Measurements from ENCODE around the gene FKBP1A.

DNA sequence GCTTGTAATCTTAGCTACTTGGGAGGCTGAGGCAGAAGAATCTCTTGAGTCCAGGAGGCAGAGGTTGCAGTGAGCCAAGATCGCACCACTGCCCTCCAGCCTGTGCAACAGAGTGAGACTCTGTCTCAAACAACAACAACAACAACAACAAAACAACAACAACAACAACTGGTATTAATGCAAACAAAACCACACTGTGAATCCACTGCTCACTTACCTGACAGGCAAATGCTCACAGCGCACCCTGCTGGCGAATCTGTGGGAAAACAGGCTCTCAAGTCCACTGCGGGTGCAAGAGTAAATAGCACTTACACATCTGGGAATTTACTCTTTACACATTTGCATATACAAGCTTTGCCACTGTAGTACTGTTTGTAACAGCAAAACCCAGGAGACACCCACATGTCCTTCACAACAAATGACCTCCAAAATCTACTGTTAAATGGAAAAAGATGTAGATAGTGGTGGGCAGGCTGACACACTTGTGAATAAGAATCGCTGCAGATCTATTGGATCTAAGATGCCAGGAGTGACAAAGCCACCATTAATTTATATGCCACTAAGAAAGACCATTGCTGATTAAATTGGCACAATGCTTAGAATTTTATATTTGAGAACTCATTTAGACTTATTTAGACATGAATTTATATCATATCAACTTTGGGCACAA, 44.5 kb upstream of the FKBP1A start:
- TF ChIP-seq POLR2A (IDR thresholded peaks at IDR 0.05; ENCODE audit: low read length) (no peak), GATA1 (IDR thresholded peaks at IDR 0.05; ENCODE audit: low read depth, low read length) (no peak)
